ENCODE data around the gene GALNT6. TPM values are rescaled to one million over a fixed set of nuclear protein-coding genes. Genes with fewer than 3 reads are reported as not detected.

The GALNT6 gene
- total RNA-seq, 1 donor from 2014 or later = 32.4 TPM

DNA sequence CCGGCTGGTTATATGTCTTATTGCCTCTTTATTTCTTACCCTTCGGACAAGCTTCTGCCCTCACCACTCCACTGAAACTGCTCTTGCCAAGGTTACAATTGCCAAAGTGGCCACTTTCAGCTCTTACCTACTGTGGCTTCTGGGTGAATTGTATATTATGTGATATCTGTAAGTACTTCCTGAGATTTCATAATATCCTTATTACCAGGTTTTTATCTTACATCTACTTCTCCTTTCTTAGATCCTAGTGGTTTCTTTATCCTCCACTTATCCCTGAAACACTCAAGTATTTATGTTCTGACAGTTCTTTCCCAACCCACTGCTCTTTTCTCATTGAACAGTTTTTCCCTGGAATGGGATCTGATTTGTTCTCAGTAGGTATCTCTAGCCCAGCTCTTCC lies 55.3 kb downstream of the GALNT6 start:
- no peak overlapping the region for H3K4me3 ChIP-seq (ENCODE audit: low read depth, low read length)
- DNase-seq (ENCODE audit: low read depth) = no peak
- TF ChIP-seq, protein P1, sequence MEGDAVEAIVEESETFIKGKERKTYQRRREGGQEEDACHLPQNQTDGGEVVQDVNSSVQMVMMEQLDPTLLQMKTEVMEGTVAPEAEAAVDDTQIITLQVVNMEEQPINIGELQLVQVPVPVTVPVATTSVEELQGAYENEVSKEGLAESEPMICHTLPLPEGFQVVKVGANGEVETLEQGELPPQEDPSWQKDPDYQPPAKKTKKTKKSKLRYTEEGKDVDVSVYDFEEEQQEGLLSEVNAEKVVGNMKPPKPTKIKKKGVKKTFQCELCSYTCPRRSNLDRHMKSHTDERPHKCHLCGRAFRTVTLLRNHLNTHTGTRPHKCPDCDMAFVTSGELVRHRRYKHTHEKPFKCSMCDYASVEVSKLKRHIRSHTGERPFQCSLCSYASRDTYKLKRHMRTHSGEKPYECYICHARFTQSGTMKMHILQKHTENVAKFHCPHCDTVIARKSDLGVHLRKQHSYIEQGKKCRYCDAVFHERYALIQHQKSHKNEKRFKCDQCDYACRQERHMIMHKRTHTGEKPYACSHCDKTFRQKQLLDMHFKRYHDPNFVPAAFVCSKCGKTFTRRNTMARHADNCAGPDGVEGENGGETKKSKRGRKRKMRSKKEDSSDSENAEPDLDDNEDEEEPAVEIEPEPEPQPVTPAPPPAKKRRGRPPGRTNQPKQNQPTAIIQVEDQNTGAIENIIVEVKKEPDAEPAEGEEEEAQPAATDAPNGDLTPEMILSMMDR (conservative IDR thresholded peaks at IDR 0.05; ENCODE audit: low read depth, low read length) = no peak

DNA sequence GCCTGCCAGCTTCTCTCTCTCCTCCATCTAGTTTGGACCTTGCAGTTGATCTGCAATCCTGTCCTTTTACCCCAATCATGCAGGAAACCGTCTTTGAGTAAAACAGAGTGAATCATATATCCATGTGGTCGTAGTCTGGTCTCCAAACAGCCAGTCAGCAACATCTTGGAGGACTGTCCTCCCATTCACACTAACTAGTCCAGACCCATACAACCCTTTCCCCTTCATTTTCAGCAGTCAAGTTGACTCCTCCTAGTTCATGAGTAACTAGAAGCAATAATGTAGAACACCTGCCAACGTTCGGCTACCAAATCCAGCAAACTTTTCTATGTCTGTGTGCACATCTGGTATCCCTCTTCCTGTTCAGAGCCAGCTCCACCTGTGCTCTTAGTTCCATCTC lies 56.4 kb downstream of the GALNT6 start:
- DNase-seq (ENCODE audit: low read depth) = no peak
- no peak overlapping the region for H3K4me3 ChIP-seq (ENCODE audit: low read depth, low read length)
- TF ChIP-seq, protein P1 (conservative IDR thresholded peaks at IDR 0.05; ENCODE audit: low read depth, low read length) = no peak

DNA sequence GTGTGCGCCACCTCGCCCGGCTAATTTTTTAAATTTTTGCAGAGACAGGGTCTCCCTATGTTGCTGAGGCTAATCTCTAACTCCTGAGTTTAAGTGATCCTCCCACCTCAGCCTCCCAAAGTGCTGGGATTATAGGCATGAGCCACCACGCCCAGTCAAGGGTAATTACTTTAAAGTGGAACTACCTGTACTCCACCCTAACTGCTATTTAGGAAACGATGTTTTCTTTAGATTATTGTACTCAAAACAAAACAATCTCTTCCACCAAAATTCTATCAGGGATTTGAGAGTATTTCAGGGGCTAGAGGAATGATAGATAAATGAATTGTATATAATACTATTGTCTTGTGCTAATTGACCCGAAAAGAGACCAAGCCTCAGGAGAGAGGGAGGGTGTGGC lies 57.7 kb downstream of the GALNT6 start:
- TF ChIP-seq, protein P1 (conservative IDR thresholded peaks at IDR 0.05; ENCODE audit: low read depth, low read length) = no peak
- DNase-seq (ENCODE audit: low read depth) = no peak
- H3K4me3 ChIP-seq (ENCODE audit: low read depth, low read length) = no peak overlapping the region

DNA sequence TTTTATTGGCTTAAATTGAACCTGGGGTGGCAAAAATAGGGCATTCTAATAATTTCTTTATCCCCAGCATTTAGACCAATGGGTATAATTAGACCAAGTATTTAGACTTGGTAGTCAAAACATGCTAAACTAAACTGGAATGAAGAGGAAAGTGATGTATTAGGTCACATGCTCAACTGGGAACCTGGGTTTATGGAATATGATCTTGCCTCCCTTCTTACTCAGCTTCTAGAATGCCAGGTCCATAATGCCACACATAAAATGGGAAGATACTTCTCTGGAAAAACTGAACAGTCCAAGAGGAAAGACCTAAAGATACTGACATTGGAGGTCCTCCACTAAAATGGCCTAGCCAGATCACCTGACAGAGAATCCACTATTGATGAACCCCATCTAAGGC lies 61.0 kb downstream of the GALNT6 start:
- TF ChIP-seq, protein P1 (conservative IDR thresholded peaks at IDR 0.05; ENCODE audit: low read depth, low read length) = no peak
- DNase-seq (ENCODE audit: low read depth) = no peak

DNA sequence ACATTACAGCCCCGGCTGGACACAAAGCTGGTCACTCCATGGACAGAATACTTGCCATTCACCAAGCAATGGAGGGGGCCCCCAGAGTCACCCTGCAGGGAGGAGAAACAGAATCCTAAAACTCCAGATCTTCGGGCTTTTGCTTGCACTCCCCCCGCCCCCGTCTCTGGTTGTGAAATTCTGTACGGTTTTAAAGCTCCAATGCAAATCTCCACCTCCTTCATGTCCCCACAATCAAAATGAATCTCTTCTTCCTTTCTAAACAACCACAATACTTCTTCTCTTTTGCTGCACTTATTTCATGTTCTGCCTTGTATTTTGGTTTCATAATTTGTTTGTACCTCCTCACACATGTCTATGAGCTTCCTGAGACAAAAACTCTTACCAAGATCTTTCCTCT lies 61.5 kb downstream of the GALNT6 start:
- TF ChIP-seq, protein P1 (conservative IDR thresholded peaks at IDR 0.05; ENCODE audit: low read depth, low read length) = no peak
- H3K4me3 ChIP-seq (ENCODE audit: low read depth, low read length) = no peak overlapping the region
- no peak for DNase-seq (ENCODE audit: low read depth)

More for the DNA sequence above, 61.0 kb downstream of the GALNT6 start:
- no peak overlapping the region for H3K4me3 ChIP-seq (ENCODE audit: low read depth, low read length)

DNA sequence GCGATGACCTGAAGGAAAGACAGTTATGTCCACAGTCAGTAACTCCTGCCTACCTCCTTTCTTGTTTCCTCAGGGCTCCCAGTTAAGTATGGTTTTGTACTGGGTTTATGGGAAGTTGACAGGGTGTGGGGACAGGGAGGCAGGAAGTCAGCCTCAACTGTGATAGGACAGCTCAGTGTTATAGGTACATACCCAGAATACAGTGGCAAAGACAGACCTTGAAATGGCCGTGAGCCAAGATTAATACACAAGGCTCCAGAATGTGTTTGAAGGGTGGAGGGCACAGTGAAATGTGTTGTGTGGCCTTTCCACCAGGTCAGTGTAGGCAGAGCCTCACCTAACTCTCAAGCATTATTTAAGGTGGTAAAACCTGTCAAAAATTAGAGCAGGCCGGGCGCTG lies 62.6 kb downstream of the GALNT6 start:
- TF ChIP-seq, protein P1 (conservative IDR thresholded peaks at IDR 0.05; ENCODE audit: low read depth, low read length) = no peak
- H3K4me3 ChIP-seq (ENCODE audit: low read depth, low read length) = no peak overlapping the region
- DNase-seq (ENCODE audit: low read depth) = no peak

DNA sequence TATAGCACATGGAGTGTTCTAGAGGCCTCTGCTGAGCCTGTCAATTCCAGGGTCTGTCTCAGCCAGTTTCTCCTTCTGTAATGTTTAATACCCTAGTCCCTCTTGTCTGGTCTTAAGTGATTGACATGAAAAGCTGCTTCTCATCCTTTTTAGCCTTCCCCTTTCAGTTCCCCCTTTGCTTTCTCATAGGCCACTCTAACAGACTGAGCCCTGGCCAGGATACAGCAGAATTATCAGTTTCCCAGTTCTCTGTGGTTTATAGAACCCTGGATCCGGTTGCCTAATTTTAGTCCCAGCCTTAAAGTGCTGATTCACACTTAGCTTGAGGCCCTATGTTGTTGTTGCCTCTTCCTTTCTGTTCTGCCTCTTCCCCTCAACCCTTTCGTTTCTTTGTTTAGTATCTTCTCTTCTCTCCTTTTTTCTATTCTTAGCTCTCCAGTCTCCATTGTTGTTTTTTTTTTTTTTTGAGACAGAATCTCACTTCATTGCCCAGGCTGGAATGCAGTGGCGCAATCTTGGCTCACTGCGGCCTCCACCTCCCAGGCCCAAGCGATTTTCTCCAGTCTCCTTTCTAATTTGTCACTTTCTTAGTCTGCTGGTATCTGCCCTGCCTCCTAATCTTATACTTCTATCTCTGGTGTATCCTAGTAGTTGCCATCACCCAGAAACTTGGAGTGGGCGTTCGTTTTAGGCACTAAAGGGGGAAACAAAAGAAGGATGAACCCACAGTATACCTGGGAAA lies 64.3 kb downstream of the GALNT6 start:
- H3K4me3 ChIP-seq (ENCODE audit: low read depth, low read length) = no peak overlapping the region
- TF ChIP-seq, protein P1 (conservative IDR thresholded peaks at IDR 0.05; ENCODE audit: low read depth, low read length) = no peak
- DNase-seq (ENCODE audit: low read depth) = no peak

Data from epithelial cell of proximal tubule (primary cell).